ENCODE results near the gene KRTAP10-7. TPM values are rescaled to one million over a fixed set of nuclear protein-coding genes. Genes with fewer than 3 reads are reported as not detected.

Gene KRTAP10-7
- total and polyA plus RNA-seq, 2 of the 13 experiments (the other 11 are each of a cell fraction or from before 2014, with no cell fraction given): not detected

GRCh38 chr21:44650973-44651675 lies 50.7 kb downstream of the KRTAP10-7 start:
- in situ Hi-C loops (cut with HindIII; ENCODE audit: extremely low pct_ligation_motif_present, low pct_unique_long_range_greater_than_20kb) (no loop called here), intact Hi-C loops (cut with micrococcal nuclease; ENCODE audit: unreplicated experiment) (no loop called here)
- no peak overlapping the region for H3K27ac ChIP-seq (ENCODE audit: extremely low read length, insufficient read depth, low read length)
- no peak overlapping the region for H3K4me3 ChIP-seq (replicated peaks in 1 of 3; ENCODE audit: insufficient read depth in 1 of 3, low read depth in 2 of 3, low read length in 3 of 3)
- ATAC-seq: no peak
- no peak overlapping the region for H3K9ac ChIP-seq (ENCODE audit: insufficient read depth, low read depth, low read length)
- TF ChIP-seq, protein P1, sequence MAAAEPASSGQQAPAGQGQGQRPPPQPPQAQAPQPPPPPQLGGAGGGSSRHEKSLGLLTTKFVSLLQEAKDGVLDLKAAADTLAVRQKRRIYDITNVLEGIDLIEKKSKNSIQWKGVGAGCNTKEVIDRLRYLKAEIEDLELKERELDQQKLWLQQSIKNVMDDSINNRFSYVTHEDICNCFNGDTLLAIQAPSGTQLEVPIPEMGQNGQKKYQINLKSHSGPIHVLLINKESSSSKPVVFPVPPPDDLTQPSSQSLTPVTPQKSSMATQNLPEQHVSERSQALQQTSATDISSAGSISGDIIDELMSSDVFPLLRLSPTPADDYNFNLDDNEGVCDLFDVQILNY (CRISPR knock-in tag; conservative IDR thresholded peaks at IDR 0.05): no peak
- TF ChIP-seq GLI4 (CRISPR knock-in tag; IDR thresholded peaks at IDR 0.05; ENCODE audit: borderline replicate concordance): no peak
- TF ChIP-seq HES4 (CRISPR knock-in tag; IDR thresholded peaks at IDR 0.05; ENCODE audit: borderline replicate concordance): 0 out of 2 replicates have a peak, but pooled peaks have one; percentile 2
- peaks cover 5 to 40% of the 10 kb centered on the region in 2 experiments; a peak in 4 of 5 replicates for H3K27me3 ChIP-seq (ENCODE audit: control insufficient read depth in 1 of 2, insufficient read depth in 2 of 2, low read length in 2 of 2)
- peaks cover 1% of the 10 kb centered on the region; the same call in 1 of the 2 replicates for H3K9me3 ChIP-seq (ENCODE audit: low read length)
- no peak for DNase-seq (ENCODE audit: low spot score)
- no peaks in the 10 kb centered on the region for H3K4me1 ChIP-seq (ENCODE audit: insufficient read depth, low read length)
- ChIA-PET POLR2A (no interaction called here), CTCF (ENCODE audit: low intra/inter-chr PET ratio, low total read pairs) (no interaction called here)
- no peak overlapping the region for H2AFZ ChIP-seq (ENCODE audit: low read length)
- no peaks in the 10 kb centered on the region for H4K20me1 ChIP-seq (ENCODE audit: insufficient read depth, low read length)
- 43% methylated on average over 5 of the region's 12 CpGs for WGBS (ENCODE audit: low lambda C conversion rate)
- no peaks in the 10 kb centered on the region for H3K36me3 ChIP-seq (replicated peaks in 1 of 2; ENCODE audit: control insufficient read depth in 1 of 2, insufficient read depth in 2 of 2, low read length in 2 of 2)
- H3K4me2 ChIP-seq (ENCODE audit: low read depth, low read length): no peak overlapping the region
- no peaks in the 10 kb centered on the region for H3K79me2 ChIP-seq (ENCODE audit: insufficient read depth, low read length)
- no peak for FAIRE-seq
- no TSS peak for BruUV-seq (replicated peaks)

Other genes starting within 250 kb of the KRTAP10-7 start
- gene TRPM2, start 247.0 kb upstream of the KRTAP10-7 start, total RNA-seq (2016; rRNA removed; fragmentation: Illumina TruSeq; extraction: Trizol): 0.07 TPM in 1 of 2 replicates, not detected in the other
- 0.09 and 0.20 TPM in 2 replicates for gene TRPM2, start 247.0 kb upstream of the KRTAP10-7 start, polyA plus RNA-seq (2011; rRNA removed)
- gene LRRC3, start 145.1 kb upstream of the KRTAP10-7 start, total RNA-seq (2016; rRNA removed; fragmentation: Illumina TruSeq; extraction: Trizol): 3.9 and 4.8 TPM in 2 replicates
- 16.5 and 24.3 TPM in 2 replicates for gene LRRC3, start 145.1 kb upstream of the KRTAP10-7 start, polyA plus RNA-seq (2011; rRNA removed)
- not detected in 2 replicates for gene KRTAP10-1, start 60.4 kb upstream of the KRTAP10-7 start, total RNA-seq (2016; rRNA removed; fragmentation: Illumina TruSeq; extraction: Trizol)
- not detected in 2 replicates for gene KRTAP10-1, start 60.4 kb upstream of the KRTAP10-7 start, polyA plus RNA-seq (2011; rRNA removed)
- not detected in 2 replicates for gene KRTAP10-2, start 49.1 kb upstream of the KRTAP10-7 start, total RNA-seq (2016; rRNA removed; fragmentation: Illumina TruSeq; extraction: Trizol)
- gene KRTAP10-2, start 49.1 kb upstream of the KRTAP10-7 start, polyA plus RNA-seq (2011; rRNA removed): not detected in 2 replicates
- not detected in 2 replicates for gene KRTAP10-3, start 41.8 kb upstream of the KRTAP10-7 start, total RNA-seq (2016; rRNA removed; fragmentation: Illumina TruSeq; extraction: Trizol)
- gene KRTAP10-3, start 41.8 kb upstream of the KRTAP10-7 start, polyA plus RNA-seq (2011; rRNA removed): not detected in 2 replicates
- gene KRTAP10-4, start 26.9 kb upstream of the KRTAP10-7 start, total RNA-seq (2016; rRNA removed; fragmentation: Illumina TruSeq; extraction: Trizol): not detected in 2 replicates
- not detected in 2 replicates for gene KRTAP10-4, start 26.9 kb upstream of the KRTAP10-7 start, polyA plus RNA-seq (2011; rRNA removed)
- not detected in 2 replicates for gene KRTAP10-5, start 20.0 kb upstream of the KRTAP10-7 start, total RNA-seq (2016; rRNA removed; fragmentation: Illumina TruSeq; extraction: Trizol)
- gene KRTAP10-5, start 20.0 kb upstream of the KRTAP10-7 start, polyA plus RNA-seq (2011; rRNA removed): not detected in 2 replicates
- gene KRTAP10-6, start 8.1 kb upstream of the KRTAP10-7 start, total RNA-seq (2016; rRNA removed; fragmentation: Illumina TruSeq; extraction: Trizol): not detected in 2 replicates
- not detected in 2 replicates for gene KRTAP10-6, start 8.1 kb upstream of the KRTAP10-7 start, polyA plus RNA-seq (2011; rRNA removed)
- not detected in 2 replicates for gene KRTAP10-8, start 11.5 kb downstream of the KRTAP10-7 start, total RNA-seq (2016; rRNA removed; fragmentation: Illumina TruSeq; extraction: Trizol)
- not detected in 2 replicates for gene KRTAP10-8, start 11.5 kb downstream of the KRTAP10-7 start, polyA plus RNA-seq (2011; rRNA removed)
- gene KRTAP10-9, start 26.5 kb downstream of the KRTAP10-7 start, total RNA-seq (2016; rRNA removed; fragmentation: Illumina TruSeq; extraction: Trizol): not detected in 2 replicates
- gene KRTAP10-9, start 26.5 kb downstream of the KRTAP10-7 start, polyA plus RNA-seq (2011; rRNA removed): not detected in 2 replicates
- gene KRTAP10-10, start 36.8 kb downstream of the KRTAP10-7 start, total RNA-seq (2016; rRNA removed; fragmentation: Illumina TruSeq; extraction: Trizol): not detected in 2 replicates
- gene KRTAP10-10, start 36.8 kb downstream of the KRTAP10-7 start, polyA plus RNA-seq (2011; rRNA removed): not detected in 2 replicates
- gene KRTAP10-11, start 45.8 kb downstream of the KRTAP10-7 start, total RNA-seq (2016; rRNA removed; fragmentation: Illumina TruSeq; extraction: Trizol): not detected in 2 replicates
- gene KRTAP10-11, start 45.8 kb downstream of the KRTAP10-7 start, polyA plus RNA-seq (2011; rRNA removed): not detected in 2 replicates
- gene KRTAP12-4, start 54.1 kb downstream of the KRTAP10-7 start, total RNA-seq (2016; rRNA removed; fragmentation: Illumina TruSeq; extraction: Trizol): not detected in 2 replicates
- gene KRTAP12-4, start 54.1 kb downstream of the KRTAP10-7 start, polyA plus RNA-seq (2011; rRNA removed): not detected in 2 replicates
- not detected in 2 replicates for gene KRTAP12-3, start 57.3 kb downstream of the KRTAP10-7 start, total RNA-seq (2016; rRNA removed; fragmentation: Illumina TruSeq; extraction: Trizol)
- not detected in 2 replicates for gene KRTAP12-3, start 57.3 kb downstream of the KRTAP10-7 start, polyA plus RNA-seq (2011; rRNA removed)
- not detected in 2 replicates for gene KRTAP12-2, start 66.3 kb downstream of the KRTAP10-7 start, total RNA-seq (2016; rRNA removed; fragmentation: Illumina TruSeq; extraction: Trizol)
- not detected in 2 replicates for gene KRTAP12-2, start 66.3 kb downstream of the KRTAP10-7 start, polyA plus RNA-seq (2011; rRNA removed)
- not detected in 2 replicates for gene KRTAP12-1, start 81.6 kb downstream of the KRTAP10-7 start, total RNA-seq (2016; rRNA removed; fragmentation: Illumina TruSeq; extraction: Trizol)
- gene KRTAP12-1, start 81.6 kb downstream of the KRTAP10-7 start, polyA plus RNA-seq (2011; rRNA removed): 0.13 TPM in 1 of 2 replicates, not detected in the other
- gene KRTAP10-12, start 96.6 kb downstream of the KRTAP10-7 start, total RNA-seq (2016; rRNA removed; fragmentation: Illumina TruSeq; extraction: Trizol): not detected in 2 replicates
- not detected in 2 replicates for gene KRTAP10-12, start 96.6 kb downstream of the KRTAP10-7 start, polyA plus RNA-seq (2011; rRNA removed)
- gene TSPEAR, start 111.0 kb downstream of the KRTAP10-7 start, total RNA-seq (2016; rRNA removed; fragmentation: Illumina TruSeq; extraction: Trizol): 0.07 and 0.18 TPM in 2 replicates
- gene TSPEAR, start 111.0 kb downstream of the KRTAP10-7 start, polyA plus RNA-seq (2011; rRNA removed): 0.32 and 0.33 TPM in 2 replicates
- gene UBE2G2, start 201.2 kb downstream of the KRTAP10-7 start, total RNA-seq (2016; rRNA removed; fragmentation: Illumina TruSeq; extraction: Trizol): 55.4 and 62.0 TPM in 2 replicates
- gene UBE2G2, start 201.2 kb downstream of the KRTAP10-7 start, polyA plus RNA-seq (2011; rRNA removed): 92.0 and 106 TPM in 2 replicates
- gene SUMO3, start 217.5 kb downstream of the KRTAP10-7 start, total RNA-seq (2016; rRNA removed; fragmentation: Illumina TruSeq; extraction: Trizol): 92.4 and 111 TPM in 2 replicates
- 46.6 and 51.4 TPM in 2 replicates for gene SUMO3, start 217.5 kb downstream of the KRTAP10-7 start, polyA plus RNA-seq (2011; rRNA removed)

Measured in HepG2 (cell line).